HepG2 (cell line): ENCODE results near the gene SSC4D. TPM values are rescaled to one million over a fixed set of nuclear protein-coding genes. Genes with fewer than 3 reads are reported as not detected.

Experiments used
- GTF3A ChIP-seq: sonication (generic); formaldehyde crosslinking; conservative IDR thresholded peaks from 2 replicates; pipeline ENCODE4 v1.4.0; 2020; ENCODE audit warnings: mild to moderate bottlenecking, missing genetic modification reagents
- RELA ChIP-seq: sonication (generic); formaldehyde crosslinking; IDR thresholded peaks from 2 replicates; pipeline ENCODE4 v1.4.0; 2020; ENCODE audit warnings: missing genetic modification reagents
- SOX6 ChIP-seq, 2 experiments: fragments of 450-650 bp in 1 of 2; sonication (generic) in 1 of 2; formaldehyde crosslinking in 1 of 2; IDR thresholded peaks; 2 replicates each; pipeline versions ENCODE4 v1.4.0 to v1.6.1; 2017 to 2020; ENCODE audit warnings: antibody characterized with exemption in 1 of 2, mild to moderate bottlenecking in 1 of 2, missing genetic modification reagents in 1 of 2
- XRCC5 ChIP-seq: fragments of 200-400 bp; formaldehyde crosslinking; optimal IDR thresholded peaks from 2 replicates; pipeline ENCODE3; 2017; ENCODE audit warnings: mild to moderate bottlenecking, low read length
- YEATS2 ChIP-seq: sonication (generic); formaldehyde crosslinking; IDR thresholded peaks from 2 replicates; pipeline ENCODE4 v1.4.0; 2020; ENCODE audit warnings: missing genetic modification reagents, borderline replicate concordance
- ZNF12 ChIP-seq: sonication (generic); formaldehyde crosslinking; IDR thresholded peaks from 2 replicates; pipeline ENCODE4 v1.5.0; 2020; ENCODE audit warnings: missing genetic modification reagents
- ZNF274 ChIP-seq: sonication (generic); formaldehyde crosslinking; IDR thresholded peaks from 2 replicates; pipeline ENCODE4 v1.5.1; 2020; ENCODE audit warnings: mild to moderate bottlenecking, missing genetic modification reagents
- ZNF550 ChIP-seq: sonication (generic); formaldehyde crosslinking; IDR thresholded peaks from 2 replicates; pipeline ENCODE4 v1.4.0; 2020; ENCODE audit warnings: mild to moderate bottlenecking, missing genetic modification reagents, borderline replicate concordance
- ZNF556 ChIP-seq: sonication (generic); formaldehyde crosslinking; IDR thresholded peaks from 2 replicates; pipeline ENCODE4 v1.4.0; 2020; ENCODE audit warnings: mild to moderate bottlenecking, missing genetic modification reagents, borderline replicate concordance
- ZNF749 ChIP-seq: sonication (generic); formaldehyde crosslinking; IDR thresholded peaks from 2 replicates; pipeline ENCODE4 v1.8.0; 2022; ENCODE audit warnings: mild to moderate bottlenecking, missing genetic modification reagents, moderate library complexity, borderline replicate concordance
- polyA plus RNA-seq, 8 experiments: library from polyadenylated mRNA; depleted of rRNA in 3 of 8; stranded (reverse) in 7 of 8; unstranded in 1 of 8; fragments of >200 nt; fragmentation: Illumina TruSeq in 4 of 8; extraction: Trizol in 4 of 8; gene quantifications; 2 replicates each; pipeline versions ENCODE4 v1.2.1 to v1.2.3, GENCODE V29; 2011 to 2016; ENCODE audit warnings: low read depth in 4 of 8, missing spikeins in 1 of 8, mixed read lengths in 1 of 8; ENCODE audit not compliant: insufficient read depth in 1 of 8
- total RNA-seq, 5 experiments: library from RNA; depleted of rRNA; stranded (reverse); fragments of >200 nt; fragmentation: Illumina TruSeq; extraction: Trizol; gene quantifications; 2 replicates each; pipeline ENCODE4 v1.2.3, GENCODE V29; 2016; ENCODE audit warnings: low read depth in 1 of 5
- TF ChIP-seq, protein P1 (sequence below): sonication (generic); formaldehyde crosslinking; IDR thresholded peaks from one replicate; pipeline ENCODE4 v1.5.1; 2020; ENCODE audit warnings: mild to moderate bottlenecking, missing genetic modification reagents; ENCODE audit errors: not compliant biosample characterization
- TF ChIP-seq, protein P2 (sequence below): sonication (generic); formaldehyde crosslinking; IDR thresholded peaks from 2 replicates; pipeline ENCODE4 v1.4.0; 2020; ENCODE audit warnings: missing genetic modification reagents
- TF ChIP-seq, protein P3 (sequence below): IDR thresholded peaks from 2 replicates; pipeline ENCODE4 v1.6.1; 2016; ENCODE audit warnings: low read depth, missing genetic modification reagents, missing compliant biosample characterization

SSC4D gene
- total and polyA plus RNA-seq, 2 of the 13 experiments (the other 11 are each of a cell fraction or from before 2014, with no cell fraction given) = 33.3 to 63.8 TPM

DNA sequence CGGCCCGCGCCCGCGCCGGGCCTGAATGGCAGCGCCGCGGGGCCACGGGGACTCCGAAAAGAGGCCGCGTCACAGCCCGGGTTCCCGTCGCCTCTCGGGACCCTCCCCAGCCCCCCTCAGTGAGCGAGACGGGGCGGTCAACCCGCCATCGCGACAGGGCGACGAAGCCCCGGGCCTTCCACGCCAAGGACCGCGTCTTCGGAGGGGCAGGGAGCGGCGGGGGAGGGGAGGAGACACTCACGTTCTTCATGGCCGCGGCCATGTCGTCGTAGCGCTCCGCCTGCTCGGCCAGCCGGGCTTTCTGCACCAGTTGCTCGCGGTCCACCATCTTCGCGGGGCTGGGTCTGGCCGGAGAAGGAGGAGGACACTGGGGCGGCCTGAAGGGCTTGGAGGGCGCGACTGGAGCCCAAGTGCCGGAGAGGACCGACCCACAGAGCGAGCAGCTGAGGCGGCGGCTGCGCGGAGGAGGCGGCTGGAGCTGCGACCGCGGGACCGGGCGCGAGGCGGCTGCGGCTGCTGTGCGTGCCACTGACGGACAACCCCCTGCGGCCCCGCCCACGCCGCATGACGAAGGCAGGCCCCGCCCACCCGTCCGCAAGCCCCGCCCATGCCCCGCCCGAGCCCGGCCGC lies 50.9 kb downstream of the SSC4D start, which contains the start of gene YWHAG (continued):
- TF ChIP-seq SOX6 (IDR thresholded peaks at IDR 0.05) (no peak), SOX6 (CRISPR knock-in tag; IDR thresholded peaks at IDR 0.05) (no peak), XRCC5 (no peak), ZNF274 (CRISPR knock-in tag) (peak; percentile 79), RELA (CRISPR knock-in tag) (peak; percentile 80; the same call in 1 of the 2 replicates), GTF3A (CRISPR knock-in tag) (no peak), ZNF12 (CRISPR knock-in tag) (0 out of 2 replicates have a peak, but pooled peaks have one; percentile 31), ZNF556 (CRISPR knock-in tag) (no peak; the same call in 1 of the 2 replicates), ZNF550 (CRISPR knock-in tag) (no peak), ZNF749 (CRISPR knock-in tag) (no peak), YEATS2 (CRISPR knock-in tag) (peak; percentile 67; the same call in 1 of the 2 replicates)
- TF ChIP-seq, protein P1, sequence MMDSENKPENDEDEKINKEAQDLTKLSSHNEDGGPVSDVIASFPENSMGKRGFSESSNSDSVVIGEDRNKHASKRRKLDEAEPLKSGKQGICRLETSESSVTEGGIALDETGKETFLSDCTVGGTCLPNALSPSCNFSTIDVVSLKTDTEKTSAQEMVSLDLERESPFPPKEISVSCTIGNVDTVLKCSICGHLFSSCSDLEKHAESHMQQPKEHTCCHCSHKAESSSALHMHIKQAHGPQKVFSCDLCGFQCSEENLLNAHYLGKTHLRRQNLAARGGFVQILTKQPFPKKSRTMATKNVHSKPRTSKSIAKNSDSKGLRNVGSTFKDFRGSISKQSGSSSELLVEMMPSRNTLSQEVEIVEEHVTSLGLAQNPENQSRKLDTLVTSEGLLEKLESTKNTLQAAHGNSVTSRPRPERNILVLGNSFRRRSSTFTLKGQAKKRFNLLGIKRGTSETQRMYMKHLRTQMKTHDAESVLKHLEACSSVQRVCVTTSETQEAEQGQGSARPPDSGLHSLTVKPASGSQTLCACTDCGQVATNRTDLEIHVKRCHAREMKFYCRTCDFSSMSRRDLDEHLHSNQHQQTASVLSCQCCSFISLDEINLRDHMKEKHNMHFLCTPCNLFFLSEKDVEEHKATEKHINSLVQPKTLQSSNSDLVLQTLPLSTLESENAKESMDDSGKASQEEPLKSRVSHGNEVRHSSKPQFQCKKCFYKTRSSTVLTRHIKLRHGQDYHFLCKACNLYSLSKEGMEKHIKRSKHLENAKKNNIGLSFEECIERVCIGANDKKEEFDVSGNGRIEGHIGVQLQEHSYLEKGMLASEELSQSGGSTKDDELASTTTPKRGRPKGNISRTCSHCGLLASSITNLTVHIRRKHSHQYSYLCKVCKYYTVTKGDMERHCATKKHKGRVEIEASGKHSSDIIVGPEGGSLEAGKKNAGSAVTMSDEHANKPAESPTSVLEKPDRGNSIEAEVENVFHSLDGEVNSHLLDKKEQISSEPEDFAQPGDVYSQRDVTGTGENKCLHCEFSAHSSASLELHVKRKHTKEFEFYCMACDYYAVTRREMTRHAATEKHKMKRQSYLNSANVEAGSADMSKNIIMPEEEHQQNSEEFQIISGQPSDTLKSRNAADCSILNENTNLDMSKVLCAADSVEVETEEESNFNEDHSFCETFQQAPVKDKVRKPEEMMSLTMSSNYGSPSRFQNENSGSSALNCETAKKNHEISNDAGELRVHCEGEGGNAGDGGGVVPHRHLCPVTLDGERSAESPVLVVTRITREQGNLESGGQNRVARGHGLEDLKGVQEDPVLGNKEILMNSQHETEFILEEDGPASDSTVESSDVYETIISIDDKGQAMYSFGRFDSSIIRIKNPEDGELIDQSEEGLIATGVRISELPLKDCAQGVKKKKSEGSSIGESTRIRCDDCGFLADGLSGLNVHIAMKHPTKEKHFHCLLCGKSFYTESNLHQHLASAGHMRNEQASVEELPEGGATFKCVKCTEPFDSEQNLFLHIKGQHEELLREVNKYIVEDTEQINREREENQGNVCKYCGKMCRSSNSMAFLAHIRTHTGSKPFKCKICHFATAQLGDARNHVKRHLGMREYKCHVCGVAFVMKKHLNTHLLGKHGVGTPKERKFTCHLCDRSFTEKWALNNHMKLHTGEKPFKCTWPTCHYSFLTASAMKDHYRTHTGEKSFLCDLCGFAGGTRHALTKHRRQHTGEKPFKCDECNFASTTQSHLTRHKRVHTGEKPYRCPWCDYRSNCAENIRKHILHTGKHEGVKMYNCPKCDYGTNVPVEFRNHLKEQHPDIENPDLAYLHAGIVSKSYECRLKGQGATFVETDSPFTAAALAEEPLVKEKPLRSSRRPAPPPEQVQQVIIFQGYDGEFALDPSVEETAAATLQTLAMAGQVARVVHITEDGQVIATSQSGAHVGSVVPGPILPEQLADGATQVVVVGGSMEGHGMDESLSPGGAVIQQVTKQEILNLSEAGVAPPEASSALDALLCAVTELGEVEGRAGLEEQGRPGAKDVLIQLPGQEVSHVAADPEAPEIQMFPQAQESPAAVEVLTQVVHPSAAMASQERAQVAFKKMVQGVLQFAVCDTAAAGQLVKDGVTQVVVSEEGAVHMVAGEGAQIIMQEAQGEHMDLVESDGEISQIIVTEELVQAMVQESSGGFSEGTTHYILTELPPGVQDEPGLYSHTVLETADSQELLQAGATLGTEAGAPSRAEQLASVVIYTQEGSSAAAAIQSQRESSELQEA (CRISPR knock-in tag) = peak; percentile 86
- TF ChIP-seq, protein P2, sequence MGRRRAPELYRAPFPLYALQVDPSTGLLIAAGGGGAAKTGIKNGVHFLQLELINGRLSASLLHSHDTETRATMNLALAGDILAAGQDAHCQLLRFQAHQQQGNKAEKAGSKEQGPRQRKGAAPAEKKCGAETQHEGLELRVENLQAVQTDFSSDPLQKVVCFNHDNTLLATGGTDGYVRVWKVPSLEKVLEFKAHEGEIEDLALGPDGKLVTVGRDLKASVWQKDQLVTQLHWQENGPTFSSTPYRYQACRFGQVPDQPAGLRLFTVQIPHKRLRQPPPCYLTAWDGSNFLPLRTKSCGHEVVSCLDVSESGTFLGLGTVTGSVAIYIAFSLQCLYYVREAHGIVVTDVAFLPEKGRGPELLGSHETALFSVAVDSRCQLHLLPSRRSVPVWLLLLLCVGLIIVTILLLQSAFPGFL (CRISPR knock-in tag) = no peak
- TF ChIP-seq, protein P3, sequence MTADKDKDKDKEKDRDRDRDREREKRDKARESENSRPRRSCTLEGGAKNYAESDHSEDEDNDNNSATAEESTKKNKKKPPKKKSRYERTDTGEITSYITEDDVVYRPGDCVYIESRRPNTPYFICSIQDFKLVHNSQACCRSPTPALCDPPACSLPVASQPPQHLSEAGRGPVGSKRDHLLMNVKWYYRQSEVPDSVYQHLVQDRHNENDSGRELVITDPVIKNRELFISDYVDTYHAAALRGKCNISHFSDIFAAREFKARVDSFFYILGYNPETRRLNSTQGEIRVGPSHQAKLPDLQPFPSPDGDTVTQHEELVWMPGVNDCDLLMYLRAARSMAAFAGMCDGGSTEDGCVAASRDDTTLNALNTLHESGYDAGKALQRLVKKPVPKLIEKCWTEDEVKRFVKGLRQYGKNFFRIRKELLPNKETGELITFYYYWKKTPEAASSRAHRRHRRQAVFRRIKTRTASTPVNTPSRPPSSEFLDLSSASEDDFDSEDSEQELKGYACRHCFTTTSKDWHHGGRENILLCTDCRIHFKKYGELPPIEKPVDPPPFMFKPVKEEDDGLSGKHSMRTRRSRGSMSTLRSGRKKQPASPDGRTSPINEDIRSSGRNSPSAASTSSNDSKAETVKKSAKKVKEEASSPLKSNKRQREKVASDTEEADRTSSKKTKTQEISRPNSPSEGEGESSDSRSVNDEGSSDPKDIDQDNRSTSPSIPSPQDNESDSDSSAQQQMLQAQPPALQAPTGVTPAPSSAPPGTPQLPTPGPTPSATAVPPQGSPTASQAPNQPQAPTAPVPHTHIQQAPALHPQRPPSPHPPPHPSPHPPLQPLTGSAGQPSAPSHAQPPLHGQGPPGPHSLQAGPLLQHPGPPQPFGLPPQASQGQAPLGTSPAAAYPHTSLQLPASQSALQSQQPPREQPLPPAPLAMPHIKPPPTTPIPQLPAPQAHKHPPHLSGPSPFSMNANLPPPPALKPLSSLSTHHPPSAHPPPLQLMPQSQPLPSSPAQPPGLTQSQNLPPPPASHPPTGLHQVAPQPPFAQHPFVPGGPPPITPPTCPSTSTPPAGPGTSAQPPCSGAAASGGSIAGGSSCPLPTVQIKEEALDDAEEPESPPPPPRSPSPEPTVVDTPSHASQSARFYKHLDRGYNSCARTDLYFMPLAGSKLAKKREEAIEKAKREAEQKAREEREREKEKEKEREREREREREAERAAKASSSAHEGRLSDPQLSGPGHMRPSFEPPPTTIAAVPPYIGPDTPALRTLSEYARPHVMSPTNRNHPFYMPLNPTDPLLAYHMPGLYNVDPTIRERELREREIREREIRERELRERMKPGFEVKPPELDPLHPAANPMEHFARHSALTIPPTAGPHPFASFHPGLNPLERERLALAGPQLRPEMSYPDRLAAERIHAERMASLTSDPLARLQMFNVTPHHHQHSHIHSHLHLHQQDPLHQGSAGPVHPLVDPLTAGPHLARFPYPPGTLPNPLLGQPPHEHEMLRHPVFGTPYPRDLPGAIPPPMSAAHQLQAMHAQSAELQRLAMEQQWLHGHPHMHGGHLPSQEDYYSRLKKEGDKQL (CRISPR knock-in tag) = peak; percentile 54; the same call in 1 of the 2 replicates
